K562 (cell line): ENCODE data around the gene RBM28. TPM values are rescaled to one million over a fixed set of nuclear protein-coding genes. Genes with fewer than 3 reads are reported as not detected.

Experiments
- ARID1B ChIP-seq: fragments of 450-650 bp; IDR thresholded peaks from 2 replicates; pipeline ENCODE4 v1.6.1; 2016; ENCODE audit warnings: antibody characterized with exemption, mild to moderate bottlenecking, inconsistent platforms
- BRCA1 ChIP-seq, 2 experiments: fragments of 450-650 bp in 1 of 2; sonication (generic) in 1 of 2; formaldehyde crosslinking in 1 of 2; IDR thresholded peaks; 2 replicates each; pipeline versions ENCODE4 v1.5.0 to v1.6.1; 2017 to 2020; ENCODE audit warnings: mild to moderate bottlenecking in 1 of 2, missing genetic modification reagents in 1 of 2
- GABPA ChIP-seq: fragments of 200-800 bp; sonication (Bioruptor generic); conservative IDR thresholded peaks from 2 replicates; pipeline ENCODE4 v1.6.1; 2016; ENCODE audit warnings: low read depth, missing genetic modification characterization, missing compliant biosample characterization
- IRF2 ChIP-seq: sonication (generic); formaldehyde crosslinking; IDR thresholded peaks from 2 replicates; pipeline ENCODE4 v1.8.1; 2022; ENCODE audit warnings: mild to moderate bottlenecking, missing genetic modification reagents
- KLF6 ChIP-seq: fragments of 250-450 bp; sonication (Bioruptor Pico); IDR thresholded peaks from 2 replicates; pipeline ENCODE4 v1.4.0; 2020; ENCODE audit warnings: mild to moderate bottlenecking, moderate library complexity, borderline replicate concordance
- MAFK ChIP-seq: IDR thresholded peaks from 2 replicates; pipeline ENCODE4 v1.6.1; 2011; ENCODE audit warnings: low read length, improper control_type of control experiment
- MTA3 ChIP-seq: fragments of 450-650 bp; formaldehyde crosslinking; IDR thresholded peaks from 2 replicates; pipeline ENCODE4 v1.6.1; 2017; ENCODE audit warnings: mild to moderate bottlenecking, borderline replicate concordance
- NCOR1 ChIP-seq: fragments of 450-650 bp; IDR thresholded peaks from 2 replicates; pipeline ENCODE4 v1.6.1; 2016; ENCODE audit warnings: mild to moderate bottlenecking, moderate library complexity
- RFX1 ChIP-seq: fragments of 450-650 bp; IDR thresholded peaks from 2 replicates; pipeline ENCODE4 v1.6.1; 2016; ENCODE audit warnings: mild to moderate bottlenecking, moderate library complexity
- STAT6 ChIP-seq: sonication (generic); formaldehyde crosslinking; IDR thresholded peaks from 2 replicates; pipeline ENCODE4 v1.8.1; 2023; ENCODE audit warnings: mild to moderate bottlenecking, missing genetic modification reagents
- YY1 ChIP-seq, 3 experiments: IDR thresholded peaks; 2 replicates each; pipeline ENCODE4 v1.6.1; 2011; ENCODE audit warnings: low read length in 2 of 3, mild to moderate bottlenecking in 2 of 3, moderate library complexity in 2 of 3, borderline replicate concordance in 1 of 3, control low read depth in 1 of 3, low read depth in 1 of 3; ENCODE audit not compliant: insufficient read depth in 3 of 3, insufficient replicate concordance in 2 of 3, control insufficient read depth in 1 of 3, insufficient read length in 1 of 3; ENCODE audit errors: extremely low read depth in 1 of 3
- ZNF507 ChIP-seq: conservative IDR thresholded peaks from 2 replicates; pipeline ENCODE4 v1.6.1; 2017; ENCODE audit warnings: missing genetic modification characterization, missing compliant biosample characterization
- ZNF589 ChIP-seq: fragments of 200-800 bp; sonication (Bioruptor generic); IDR thresholded peaks from 2 replicates; pipeline ENCODE4 v1.6.1; 2016; ENCODE audit warnings: low read depth, missing genetic modification characterization, missing compliant biosample characterization
- ZNF592 ChIP-seq: fragments of 450-650 bp; IDR thresholded peaks from 2 replicates; pipeline ENCODE4 v1.6.1; 2017; ENCODE audit warnings: antibody characterized with exemption, mild to moderate bottlenecking
- ZNF830 ChIP-seq: fragments of 250-450 bp; sonication (Bioruptor Pico); IDR thresholded peaks from 2 replicates; pipeline ENCODE4 v1.5.0; 2021; ENCODE audit warnings: mild to moderate bottlenecking
- polyA plus RNA-seq, 8 experiments: library from polyadenylated mRNA; depleted of rRNA in 4 of 8; stranded (reverse) in 5 of 8; unstranded in 3 of 8; fragments of >200 nt; fragmentation: Nextera tagmentation in 2 of 8; fragmentation: Illumina TruSeq in 1 of 8; extraction: Ambion mirVana in 2 of 8; extraction: Trizol in 1 of 8; gene quantifications; 2 replicates each; pipeline versions ENCODE4 v1.2.1 to v1.2.3, GENCODE V29; 2011 to 2014; ENCODE audit warnings: inconsistent platforms in 1 of 8, missing spikeins in 1 of 8
- total RNA-seq, 7 experiments: library from RNA; depleted of rRNA in 6 of 7; stranded (reverse); fragments of >200 nt in 6 of 7; fragmentation: Illumina TruSeq in 2 of 7; extraction: Trizol in 2 of 7; gene quantifications; 2 replicates each; pipeline versions ENCODE4 v1.2.1 to v1.2.3, GENCODE V29; 2011 to 2021; ENCODE audit warnings: low replicate concordance in 1 of 7

RBM28 gene
- total and polyA plus RNA-seq, 9 of the 15 experiments (the other 6 are each of a cell fraction or from before 2014, with no cell fraction given) = 65.8 to 213 (median 138) TPM

DNA sequence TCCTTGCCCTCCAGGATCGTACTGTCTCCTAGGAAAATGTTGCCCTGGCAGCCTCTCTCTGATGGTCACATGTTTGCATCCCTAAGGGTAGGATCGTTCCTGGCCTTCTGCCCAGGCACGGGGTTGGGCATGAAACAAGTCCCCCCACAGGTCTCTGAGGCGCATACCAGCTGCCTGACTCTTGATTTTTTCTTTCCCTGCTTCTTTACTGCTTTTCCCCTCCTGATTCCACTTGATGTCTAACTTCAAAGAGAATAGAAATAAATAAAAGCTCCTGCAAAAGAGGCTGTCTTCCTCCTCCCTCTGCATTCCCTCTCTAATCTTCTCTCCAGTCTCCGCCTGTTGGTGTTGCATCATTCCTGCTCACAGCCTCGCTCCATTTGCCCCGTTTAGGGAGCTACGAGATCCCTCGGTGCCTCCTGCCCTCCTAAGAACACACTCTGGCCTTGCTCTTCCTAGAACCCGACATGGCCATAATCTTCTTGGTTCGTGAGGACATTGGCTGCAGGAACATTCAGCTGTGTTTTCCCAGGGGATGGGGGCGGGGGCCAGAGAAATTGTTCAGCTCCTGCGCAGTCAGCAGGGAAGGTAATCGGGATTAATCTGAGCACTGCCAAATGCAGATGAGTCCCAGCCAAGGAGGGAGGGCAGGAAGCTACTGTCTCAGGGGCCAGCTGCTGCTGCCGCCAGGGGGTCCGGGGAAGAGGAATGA is 76.7 kb downstream of the RBM28 start (continued):
- TF ChIP-seq ZNF592 (no peak), ZNF830 (CRISPR knock-in tag) (0 out of 2 replicates have a peak, but pooled peaks have one; percentile 51), YY1 (IDR thresholded peaks at IDR 0.05; ENCODE audit: borderline replicate concordance in 1 of 3, control insufficient read depth in 1 of 3, extremely low read depth in 1 of 3, insufficient read depth in 3 of 3, insufficient read length in 1 of 3, insufficient replicate concordance in 2 of 3, low read depth in 1 of 3, low read length in 2 of 3) (no peak), NCOR1 (no peak), BRCA1 (IDR thresholded peaks at IDR 0.05) (no peak), BRCA1 (CRISPR knock-in tag; IDR thresholded peaks at IDR 0.05) (no peak), KLF6 (peak; percentile 41; the same call in 1 of the 2 replicates), ZNF507 (tag) (no peak), STAT6 (CRISPR knock-in tag) (no peak), MTA3 (peak; percentile 81; the same call in 1 of the 2 replicates), ZNF589 (no peak; the same call in 1 of the 2 replicates), RFX1 (peak; percentile 27), MAFK (0 out of 2 replicates have a peak, but pooled peaks have one; percentile 6), ARID1B (peak; percentile 63; the same call in 1 of the 2 replicates), GABPA (peak; percentile 40), IRF2 (CRISPR knock-in tag) (no peak)
